AG20443 (cell line): ENCODE measurements around the gene GAGE10.
"Not testable (repeated sequence)": the region's sequence is repeated elsewhere in the genome, so short reads cannot be mapped to it uniquely, and the experiment has no call there.

Source experiments
- DNase-seq: peaks from one replicate; pipeline ENCODE4 v3.0.0; 2012; ENCODE audit warnings: low spot score, mixed read lengths

Gene GAGE10

GRCh38 chrX:49323735-49324134 is 20.3 kb downstream of the GAGE10 start:
- DNase-seq = not testable (repeated sequence)

DNA sequence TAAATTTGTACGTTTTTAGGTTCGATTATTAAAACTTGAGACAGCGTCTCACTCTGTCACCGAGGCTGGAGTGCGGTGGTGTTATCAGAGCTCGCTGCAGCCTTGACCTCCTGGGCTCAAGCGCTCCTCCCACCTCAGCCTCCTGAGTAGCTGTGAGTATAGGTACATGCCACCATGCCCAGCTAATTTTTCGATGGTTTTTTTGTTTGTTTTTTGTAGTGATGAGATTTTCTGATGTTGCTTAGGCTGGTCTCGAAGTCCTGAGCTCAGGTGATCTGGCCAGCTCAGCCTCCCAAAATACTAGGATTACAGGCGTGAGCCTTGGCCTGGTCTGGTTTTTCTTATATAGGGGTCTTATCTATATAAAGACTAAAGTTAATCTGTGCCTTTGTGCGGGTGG is 27.0 kb downstream of the GAGE10 start:
- not testable (repeated sequence) for DNase-seq

- DNase-seq = not testable (repeated sequence)
Observed at GRCh38 chrX:49331282-49331681, 27.8 kb downstream of the GAGE10 start, which contains the start of gene GAGE13. Gene GAGE13, plus strand, starts transcription at chrX:49331582. Its CDS starts 1,156 bp downstream, at chrX:49332738.

- not testable (repeated sequence) for DNase-seq
Observed at GRCh38 chrX:49331841-49332240, 28.4 kb downstream of the GAGE10 start.

DNA sequence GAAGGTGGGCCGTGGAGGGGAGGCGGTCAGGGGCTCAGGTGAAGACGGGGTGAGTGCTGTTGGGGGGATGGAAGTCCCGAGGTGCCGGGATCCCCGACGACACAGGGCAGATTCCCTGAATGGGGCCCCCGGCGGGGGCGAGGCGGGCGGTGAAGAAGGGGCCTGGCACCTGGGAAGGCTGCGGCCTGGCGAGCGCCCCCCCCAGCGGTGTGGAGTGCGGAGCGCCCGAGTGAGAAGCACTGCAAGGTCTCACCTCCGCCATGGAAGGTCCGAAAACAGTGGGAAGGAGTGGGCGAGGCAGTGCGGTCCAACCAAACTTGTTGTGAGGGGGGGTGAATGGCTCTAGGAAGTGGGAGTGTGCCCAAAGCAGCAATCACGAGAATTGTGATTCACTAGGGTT is 38.0 kb downstream of the GAGE10 start:
- not testable (repeated sequence) for DNase-seq

GRCh38 chrX:49344496-49345175 is 41.2 kb downstream of the GAGE10 start:
- not testable (repeated sequence) for DNase-seq

DNA sequence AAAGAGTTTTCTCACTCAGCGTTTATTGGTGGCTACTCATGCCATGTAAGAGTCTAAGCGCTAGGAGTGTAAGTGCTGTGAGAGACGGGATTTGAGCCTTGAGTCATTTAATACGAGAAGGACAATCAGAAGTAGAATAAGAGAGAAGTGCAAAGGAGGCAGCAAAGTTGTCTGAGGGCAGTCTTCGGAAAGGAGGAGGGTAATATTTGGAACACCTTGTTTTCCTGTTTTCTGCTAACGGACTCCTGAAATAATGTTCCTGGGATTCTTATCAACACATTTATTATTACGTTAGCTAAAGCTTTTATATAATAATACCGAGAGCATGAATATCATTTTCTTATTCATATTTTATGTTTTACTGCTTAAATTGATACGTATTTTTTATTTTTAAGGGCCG is 42.0 kb downstream of the GAGE10 start:
- not testable (repeated sequence) for DNase-seq

DNA sequence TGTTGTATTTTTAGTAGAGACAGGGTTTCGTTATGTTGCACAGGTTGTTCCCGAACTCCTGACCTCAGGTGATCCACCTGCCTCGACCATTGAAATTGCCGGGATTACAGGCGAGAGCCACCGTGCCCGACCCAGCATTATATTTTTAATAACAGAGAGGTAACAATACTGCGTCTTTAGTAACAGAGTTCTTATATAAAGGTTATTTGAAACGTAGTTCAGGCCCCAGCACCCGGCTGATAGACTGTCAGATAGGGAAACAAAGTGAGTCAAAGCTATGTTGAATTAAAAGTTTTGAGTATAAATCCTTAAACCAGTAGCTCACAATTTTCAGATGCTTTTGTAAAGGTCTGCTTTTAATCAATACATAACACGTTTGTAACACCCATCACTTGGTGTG is 42.7 kb downstream of the GAGE10 start:
- DNase-seq = not testable (repeated sequence)
